Hepatocyte (in vitro differentiated cells): Measurements from ENCODE around the gene XDH.

ENCODE experiments used
- CTCF ChIP-seq: fragments of 200-600 bp; sonication (generic); IDR thresholded peaks from 2 replicates; pipeline ENCODE4 v1.5.1; 2016; ENCODE audit warnings: antibody characterized with exemption, mild to moderate bottlenecking; ENCODE audit not compliant: poor library complexity
- EZH2 ChIP-seq: fragments of 200-600 bp; sonication (generic); IDR thresholded peaks from 2 replicates; pipeline ENCODE4 v1.6.1; 2016; ENCODE audit warnings: antibody characterized with exemption, mild to moderate bottlenecking, borderline replicate concordance

GRCh38 chr2:31378791-31379501, 35.6 kb downstream of the XDH start:
- TF ChIP-seq CTCF, result no peak
- TF ChIP-seq EZH2, result no peak
